Activated CD8-positive, alpha-beta memory T cell treated with anti-CD3 and anti-CD28 coated beads for 36 hours (primary cell): ENCODE measurements around the gene PLEKHB1. TPM values are rescaled to one million over a fixed set of nuclear protein-coding genes. Genes with fewer than 3 reads are reported as not detected.

ENCODE experiments used
- CTCF ChIA-PET: fragments of 350-600 bp; sonication (Branson Sonifier 250); formaldehyde crosslinking; loops from one replicate; lab custom pipeline; 2021; ENCODE audit warnings: antibody characterized with exemption; lab: Charles Lee
- POLR2A ChIA-PET: fragments of 350-600 bp; sonication (Branson Sonifier 250); formaldehyde crosslinking; loops from one replicate; lab custom pipeline; 2021; ENCODE audit warnings: antibody characterized with exemption; lab: Charles Lee
- total RNA-seq, 2 experiments: library from RNA; stranded (reverse); gene quantifications; one replicate each; pipeline ENCODE4 v1.2.3, GENCODE V29; 2021

The PLEKHB1 gene
- total RNA-seq, 2 experiments from 2014 or later, result 7.3 to 7.7 TPM

DNA sequence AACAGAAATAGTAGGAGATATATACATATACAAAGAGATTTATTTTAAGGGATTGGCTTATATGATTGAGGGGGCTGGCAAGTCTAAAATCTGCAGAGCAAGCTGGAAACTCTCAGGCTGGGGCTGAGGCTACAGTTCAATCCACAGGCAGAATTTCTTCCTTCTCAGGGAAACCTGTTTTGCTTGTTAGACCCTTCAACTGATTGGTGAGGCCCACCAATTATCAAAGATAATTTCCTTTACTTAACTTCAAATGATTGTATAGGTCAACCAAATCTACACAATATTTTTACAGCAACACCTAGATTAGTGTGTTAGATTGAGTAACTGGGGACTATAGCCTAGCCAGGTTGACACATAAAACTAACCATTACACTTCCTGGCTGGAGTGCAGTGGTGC lies 4.7 kb upstream of the PLEKHB1 start:
- ChIA-PET POLR2A (no interaction called here), CTCF (interaction anchor here (2.0 kb wide), 1 partner anchor 20 kb away, joined by 9 read pairs; no protein-coding TSS in a partner anchor)

GRCh38 chr11:73645121-73645969 lies 1.0 kb upstream of the PLEKHB1 start:
- POLR2A ChIA-PET, result interaction anchor here (0.5 to 0.6 kb wide), 2 partner anchors 35 to 271 kb away, joined by 3 read pairs; no protein-coding TSS in a partner anchor
- CTCF ChIA-PET, result interaction anchor here (0.6 to 1.3 kb wide), 2 partner anchors 15 to 34 kb away, joined by 3 to 4 read pairs; no protein-coding TSS in a partner anchor

- ChIA-PET POLR2A (interaction anchor here (0.5 to 1.0 kb wide), 3 partner anchors 10 to 1497 kb away, joined by 3 to 11 read pairs (median 8); partner anchors contain the start of gene FAM168A), CTCF (interaction anchor here (0.5 to 2.7 kb wide), 5 partner anchors 11 to 1357 kb away, joined by 3 to 21 read pairs (median 3); no protein-coding TSS in a partner anchor)
Observed at GRCh38 chr11:73647459-73648100, 1.2 kb downstream of the PLEKHB1 start.

GRCh38 chr11:73648121-73648520 lies 1.7 kb downstream of the PLEKHB1 start:
- POLR2A ChIA-PET, result no interaction called here
- CTCF ChIA-PET, result interaction anchor here (0.5 to 2.7 kb wide), 4 partner anchors 13 to 1358 kb away, joined by 3 to 21 read pairs (median 8); no protein-coding TSS in a partner anchor

- ChIA-PET POLR2A (no interaction called here), CTCF (interaction anchor here (0.5 to 2.7 kb wide), 4 partner anchors 12 to 1358 kb away, joined by 3 to 21 read pairs (median 8); no protein-coding TSS in a partner anchor)
Observed at GRCh38 chr11:73648571-73649046, 2.2 kb downstream of the PLEKHB1 start.

DNA sequence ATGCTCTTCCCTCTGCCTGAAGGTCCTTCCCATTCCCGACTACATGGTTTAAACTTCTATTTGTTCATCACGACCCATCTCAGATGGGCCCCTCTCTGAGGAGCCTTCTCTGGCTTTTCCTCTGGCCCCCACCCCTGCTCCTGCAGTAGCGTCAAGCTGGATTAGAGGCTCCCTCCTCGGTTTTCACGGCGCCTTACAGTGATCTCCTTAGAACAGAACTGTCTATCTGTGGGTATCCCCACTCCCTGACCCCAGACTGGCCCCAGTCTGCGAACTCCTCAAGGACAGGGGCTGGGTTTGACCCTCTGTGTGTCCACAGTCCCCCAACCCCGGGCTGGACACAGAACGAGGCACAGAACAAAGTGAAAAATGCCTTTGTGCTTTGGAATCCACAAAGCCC lies 2.8 kb downstream of the PLEKHB1 start:
- POLR2A ChIA-PET, result no interaction called here
- CTCF ChIA-PET, result interaction anchor here (1.4 to 1.9 kb wide), 2 partner anchors 24 to 85 kb away, joined by 3 to 4 read pairs; no protein-coding TSS in a partner anchor

GRCh38 chr11:73650400-73650799 lies 4.0 kb downstream of the PLEKHB1 start:
- CTCF ChIA-PET, result interaction anchor here (1.9 kb wide), 1 partner anchor 25 kb away, joined by 4 read pairs; no protein-coding TSS in a partner anchor
- POLR2A ChIA-PET, result no interaction called here

DNA sequence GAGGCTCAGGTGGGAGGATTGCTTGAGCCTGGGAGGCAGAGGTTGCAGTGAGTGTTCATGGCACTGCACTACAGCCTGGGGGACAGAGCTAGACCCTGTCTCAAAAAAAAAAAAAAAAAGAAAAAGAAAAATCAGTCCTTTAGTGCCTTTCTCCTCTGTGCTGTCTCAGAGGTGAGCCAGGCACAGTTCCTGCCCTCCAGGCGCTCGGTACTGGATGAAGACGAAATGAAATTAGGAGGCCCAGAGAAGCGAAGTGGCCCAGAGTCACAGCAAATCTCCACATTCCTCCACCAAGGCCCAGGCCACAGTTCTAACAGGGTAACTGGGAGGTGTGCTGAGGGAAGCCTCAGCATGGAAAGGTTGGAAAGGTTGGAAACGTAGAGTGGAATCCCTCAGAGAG lies 4.9 kb downstream of the PLEKHB1 start:
- ChIA-PET POLR2A (no interaction called here), CTCF (interaction anchor here (1.9 kb wide), 1 partner anchor 26 kb away, joined by 4 read pairs; no protein-coding TSS in a partner anchor)

DNA sequence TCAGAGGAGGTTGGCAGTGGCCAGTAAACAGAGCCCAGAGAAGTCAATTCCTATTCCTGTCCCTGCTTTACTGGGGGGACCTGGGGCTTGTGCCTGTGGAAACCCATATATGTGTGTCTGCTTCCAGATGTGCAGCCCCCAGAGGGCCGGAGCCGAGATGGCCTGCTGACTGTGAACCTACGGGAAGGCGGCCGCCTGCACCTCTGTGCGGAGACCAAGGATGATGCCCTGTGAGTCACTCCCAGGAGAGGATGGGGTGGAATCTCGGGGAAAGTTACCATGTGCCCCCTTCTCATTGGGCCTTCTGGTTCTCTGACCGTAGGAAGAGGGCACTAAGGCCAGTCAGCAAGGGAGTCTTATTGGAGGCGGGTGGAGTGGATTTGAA lies 5.3 kb downstream of the PLEKHB1 start:
- ChIA-PET POLR2A (no interaction called here), CTCF (no interaction called here)

DNA sequence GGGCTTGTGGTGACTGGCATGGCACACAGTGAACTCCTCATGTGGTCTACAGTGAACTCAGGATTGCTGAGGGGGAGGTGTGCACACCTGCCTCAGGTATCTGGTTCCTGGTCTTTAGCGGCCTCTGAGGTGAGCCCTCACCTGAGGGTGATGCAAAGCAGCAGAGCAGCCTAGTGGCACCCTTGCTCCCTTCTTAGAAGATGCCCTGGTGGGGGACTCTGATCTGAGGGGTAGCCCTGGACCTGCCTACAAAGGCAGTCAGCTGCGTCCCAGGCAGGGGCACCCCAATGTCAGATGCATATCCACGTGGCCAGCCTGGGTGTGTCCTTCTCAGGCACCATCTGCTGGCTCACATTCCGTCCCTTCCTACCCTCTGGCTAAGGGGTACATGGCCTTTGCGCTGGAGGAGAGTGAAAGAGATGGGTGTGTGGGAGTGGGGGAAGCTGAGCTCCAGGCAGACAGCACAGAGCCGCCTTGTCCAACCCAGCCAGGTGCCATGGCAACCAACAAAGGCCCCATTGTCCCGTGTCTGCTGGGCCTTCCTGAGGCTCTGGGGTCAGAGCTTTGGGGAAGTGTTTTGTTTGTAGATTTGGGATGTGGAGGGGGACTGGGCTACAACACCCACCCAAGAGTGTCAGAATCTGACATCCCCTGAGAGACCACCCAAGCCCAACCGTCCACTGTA lies 5.8 kb downstream of the PLEKHB1 start:
- CTCF ChIA-PET, result no interaction called here
- POLR2A ChIA-PET, result no interaction called here

DNA sequence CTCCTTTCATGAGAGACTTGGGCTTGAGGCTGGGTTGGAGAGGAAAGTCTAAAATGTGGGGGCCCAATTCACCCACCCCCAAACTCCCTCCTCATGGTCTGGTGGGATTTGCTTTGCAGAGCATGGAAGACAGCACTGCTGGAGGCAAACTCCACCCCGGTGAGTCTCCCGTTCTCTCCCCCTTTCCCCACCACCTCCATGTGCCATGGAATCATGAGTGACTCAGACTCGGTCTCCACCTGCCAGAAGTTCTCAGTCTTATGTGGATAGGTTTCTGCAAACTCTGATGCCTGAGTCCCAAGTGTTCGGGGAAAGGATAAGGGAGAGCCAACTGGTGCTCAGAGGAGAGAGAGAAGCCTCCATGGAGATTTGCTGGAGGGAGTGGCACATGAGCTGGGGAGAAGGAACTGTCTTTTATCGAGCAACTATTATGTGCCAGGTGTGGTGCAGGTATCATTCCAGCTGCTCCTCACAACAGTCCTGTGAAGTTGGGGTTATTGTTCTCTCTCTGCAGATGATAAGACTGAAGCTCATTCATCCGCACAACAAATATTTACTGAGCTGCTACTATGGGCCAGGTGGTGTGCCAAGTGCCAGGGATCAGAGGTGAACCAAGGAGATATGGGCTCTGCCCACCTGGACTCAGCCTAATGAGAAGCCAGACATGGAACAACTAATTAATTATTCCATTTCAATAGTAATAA lies 6.6 kb downstream of the PLEKHB1 start:
- CTCF ChIA-PET, result interaction anchor here (1.1 kb wide), 1 partner anchor 302 kb away, joined by 3 read pairs; no protein-coding TSS in a partner anchor
- POLR2A ChIA-PET, result no interaction called here

DNA sequence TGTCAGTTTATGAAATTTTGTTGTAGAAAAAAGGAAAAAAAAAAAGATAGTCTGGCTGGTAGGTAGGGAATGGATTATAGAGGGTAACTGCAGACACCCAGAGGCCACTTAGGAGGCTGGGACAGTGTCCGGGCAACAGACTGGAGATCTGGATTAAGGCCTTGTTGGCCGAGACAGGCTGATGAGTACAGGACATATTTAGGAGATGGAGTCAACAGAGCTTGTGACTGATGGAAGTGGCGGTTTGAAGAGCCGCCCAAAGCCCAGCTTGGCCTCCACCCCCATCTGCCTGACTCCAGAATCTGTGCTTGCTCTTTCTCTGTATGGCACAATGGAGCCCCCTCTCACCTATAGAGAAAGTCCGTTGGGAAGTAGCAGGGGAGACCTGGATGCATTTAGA lies 7.6 kb downstream of the PLEKHB1 start:
- CTCF ChIA-PET, result interaction anchor here (1.1 kb wide), 1 partner anchor 303 kb away, joined by 3 read pairs; no protein-coding TSS in a partner anchor
- POLR2A ChIA-PET, result no interaction called here

- CTCF ChIA-PET, result interaction anchor here (1.0 kb wide), 1 partner anchor 29 kb away, joined by 4 read pairs; no protein-coding TSS in a partner anchor
Observed at GRCh38 chr11:73654482-73655021, 8.2 kb downstream of the PLEKHB1 start.

DNA sequence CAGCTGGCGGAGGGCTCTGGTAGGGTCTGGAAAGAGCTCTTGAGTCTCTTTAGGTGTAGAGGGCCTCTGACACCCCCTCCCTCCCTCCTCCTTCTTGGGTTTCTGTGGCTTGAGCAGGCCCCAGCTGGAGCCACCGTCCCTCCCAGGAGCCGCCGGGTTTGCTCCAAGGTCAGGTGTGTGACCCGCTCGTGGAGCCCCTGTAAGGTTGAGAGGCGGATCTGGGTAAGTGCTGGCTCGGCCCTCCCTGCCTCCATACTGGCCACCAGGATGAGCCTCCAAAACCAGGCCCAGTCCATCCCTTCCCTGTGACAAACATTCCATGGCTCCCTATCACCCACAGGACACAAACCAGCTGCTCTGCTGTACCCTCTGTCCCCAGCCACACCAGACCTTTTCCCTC lies 9.3 kb downstream of the PLEKHB1 start:
- ChIA-PET CTCF (no interaction called here), POLR2A (interaction anchor here (0.6 kb wide), 1 partner anchor 22 kb away, joined by 7 read pairs; no protein-coding TSS in a partner anchor)

More at GRCh38 chr11:73654482-73655021, 8.2 kb downstream of the PLEKHB1 start:
- POLR2A ChIA-PET, result no interaction called here

- POLR2A ChIA-PET, result no interaction called here
- CTCF ChIA-PET, result interaction anchor here (0.6 kb wide), 1 partner anchor 306 kb away, joined by 3 read pairs; no protein-coding TSS in a partner anchor
Observed at GRCh38 chr11:73656985-73657384, 10.6 kb downstream of the PLEKHB1 start.

DNA sequence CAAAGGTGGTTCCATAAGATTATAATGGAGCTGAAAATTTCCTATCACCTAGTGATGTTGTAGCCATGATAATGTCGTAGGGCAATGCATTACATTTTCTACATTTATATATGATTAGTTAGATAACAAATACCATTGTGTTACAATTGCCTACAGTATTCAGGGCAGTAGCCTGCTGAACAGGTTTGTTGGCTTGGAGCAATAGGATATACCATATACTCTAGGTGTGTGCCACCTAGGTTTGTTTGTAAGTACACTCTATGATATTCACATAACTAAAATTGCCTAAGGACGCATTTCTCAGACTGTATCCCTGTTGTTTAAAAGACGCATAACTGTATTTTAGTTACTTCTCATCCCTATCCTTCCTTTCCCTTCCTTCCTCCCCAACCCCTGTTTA lies 13.6 kb downstream of the PLEKHB1 start:
- ChIA-PET CTCF (interaction anchor here (0.7 to 6.4 kb wide), 11 partner anchors 13 to 352 kb away, joined by 3 to 65 read pairs (median 6); partner anchors contain the start of genes ARHGEF17 and PLEKHB1), POLR2A (interaction anchor here (1.1 kb wide), 1 partner anchor 34 kb away, joined by 4 read pairs; no protein-coding TSS in a partner anchor)

DNA sequence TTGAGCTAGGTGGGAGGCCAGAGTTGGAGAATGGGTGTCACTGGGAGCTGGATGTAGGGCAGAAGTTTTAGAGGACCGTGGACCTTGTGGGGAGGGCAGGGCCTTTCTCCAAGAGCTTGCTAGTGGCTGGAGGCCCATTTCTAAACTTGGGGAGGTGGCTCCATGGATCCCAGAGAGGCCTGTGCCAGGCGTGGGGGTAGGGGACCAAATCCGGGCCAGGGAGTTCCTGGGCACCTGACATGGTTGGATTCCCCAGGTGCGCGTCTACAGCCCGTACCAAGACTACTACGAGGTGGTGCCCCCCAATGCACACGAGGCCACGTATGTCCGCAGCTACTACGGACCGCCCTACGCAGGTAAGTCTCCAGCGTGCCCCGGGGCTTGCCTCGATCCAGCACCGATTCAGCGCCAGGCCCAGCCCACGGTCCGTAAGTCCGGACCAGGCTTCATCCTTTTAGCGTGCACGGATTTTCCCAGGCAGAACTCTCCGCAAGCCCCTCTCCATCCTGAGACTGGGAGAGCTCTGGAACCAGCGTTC lies 14.2 kb downstream of the PLEKHB1 start:
- POLR2A ChIA-PET, result interaction anchor here (1.1 kb wide), 1 partner anchor 35 kb away, joined by 4 read pairs; no protein-coding TSS in a partner anchor
- CTCF ChIA-PET, result interaction anchor here (0.6 to 6.4 kb wide), 18 partner anchors 11 to 361 kb away, joined by 3 to 65 read pairs (median 5); partner anchors contain the start of genes ARHGEF17 and PLEKHB1
